HUDEP-2 (cell line): ENCODE results near the gene TTC39B.
"Not testable (repeated sequence)": the region's sequence is repeated elsewhere in the genome, so short reads cannot be mapped to it uniquely, and the experiment has no call there.

Experiments used
- DNase-seq, 76 experiments: peaks; one replicate each; lab custom pipeline; 2025; ENCODE audit not compliant: unreplicated experiment in 76 of 76; lab: John Stamatoyannopoulos, UW

TTC39B gene

GRCh38 chr9:15232706-15233280, 74.2 kb downstream of the TTC39B start:
- DNase-seq, result not testable (repeated sequence)

DNA sequence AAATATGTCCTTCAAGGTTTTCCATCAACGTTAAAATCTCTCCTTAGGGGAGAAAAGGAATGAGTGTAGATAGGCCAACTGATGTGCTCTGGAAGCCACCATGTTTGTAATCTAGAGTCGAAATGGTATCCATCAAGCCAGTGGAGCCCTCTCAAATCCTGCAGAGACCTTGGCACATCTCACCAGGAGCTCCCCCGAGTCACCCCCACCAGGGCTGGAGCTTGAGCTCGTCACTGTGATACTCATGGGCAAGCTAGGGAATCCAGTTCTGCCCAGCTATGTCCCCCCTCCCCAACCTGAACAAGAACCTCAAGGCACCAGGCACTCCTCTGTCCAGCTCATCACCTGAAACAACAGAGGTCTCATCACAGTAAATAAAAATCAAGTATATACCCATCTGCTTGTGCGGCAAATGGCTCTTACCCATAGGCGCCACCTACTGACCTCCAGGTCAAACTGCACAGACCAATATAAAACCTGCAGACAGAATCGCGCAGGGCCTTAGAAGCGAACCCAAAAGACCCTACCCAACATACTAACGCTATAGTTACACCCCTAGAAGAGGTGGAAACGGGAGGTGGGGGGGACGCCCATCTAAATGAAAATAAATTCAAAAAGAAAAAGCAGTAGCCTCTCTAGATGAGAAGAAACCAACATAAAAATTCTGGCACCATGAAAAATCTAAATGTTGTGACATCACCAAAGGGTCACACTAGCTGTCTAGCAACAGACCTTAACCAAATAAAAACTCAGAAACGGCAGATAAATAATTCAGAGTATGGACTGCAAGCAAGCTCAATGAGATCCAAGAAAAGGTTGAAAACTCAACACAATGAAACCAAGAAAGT, 75.0 kb downstream of the TTC39B start:
- DNase-seq, result peak in 14 of 76 experiments; percentile 1 to 29 (median 6)

GRCh38 chr9:15229409-15229808, 77.6 kb downstream of the TTC39B start:
- no peak for DNase-seq

GRCh38 chr9:15227491-15227890, 79.5 kb downstream of the TTC39B start:
- DNase-seq, result no peak

GRCh38 chr9:15225564-15226126, 81.4 kb downstream of the TTC39B start:
- DNase-seq, result no peak

DNA sequence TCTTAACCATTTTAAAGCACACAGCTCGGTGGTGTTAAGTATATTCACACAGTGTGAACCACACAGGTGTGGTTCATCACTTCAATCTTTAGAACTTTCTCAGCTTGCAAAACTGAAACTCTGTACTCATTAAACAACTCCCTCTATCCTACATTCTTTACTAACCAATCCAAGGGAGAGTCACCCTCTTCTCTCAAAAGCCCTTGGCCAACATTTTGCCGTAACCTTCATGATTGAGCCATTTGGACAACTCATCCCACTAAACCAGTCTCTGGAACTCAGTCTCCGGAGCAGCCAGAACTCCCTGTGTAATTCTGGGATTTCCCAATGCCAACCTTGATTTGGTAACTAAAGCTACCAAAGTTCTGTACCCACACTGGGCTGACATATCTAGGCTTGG, 84.7 kb downstream of the TTC39B start:
- no peak for DNase-seq

- DNase-seq, result no peak
These were observed 85.3 kb downstream of the TTC39B start for GRCh38 chr9:15221746-15222145.

GRCh38 chr9:15220658-15221318, 86.2 kb downstream of the TTC39B start:
- DNase-seq, result no peak

DNA sequence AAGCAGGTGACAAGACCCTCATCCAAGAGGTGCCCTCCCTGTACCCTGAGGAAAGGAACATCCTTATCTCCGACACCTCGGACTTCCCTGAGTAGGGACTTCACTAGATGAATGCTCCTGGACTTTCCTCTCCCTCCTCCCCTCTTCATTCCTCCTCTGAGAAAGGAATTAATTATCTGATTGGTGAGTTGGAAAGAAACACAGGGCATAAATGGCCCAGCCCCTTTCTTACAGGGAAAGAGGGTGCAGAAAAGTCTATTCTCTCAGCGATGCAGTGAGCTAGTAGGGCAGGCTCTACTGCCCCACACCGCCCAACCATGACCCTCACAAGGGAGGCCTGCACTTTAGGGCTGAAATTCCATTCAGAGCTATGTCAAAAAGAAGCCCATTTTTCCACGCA, 87.5 kb downstream of the TTC39B start:
- DNase-seq, result no peak

GRCh38 chr9:15218994-15219393, 88.0 kb downstream of the TTC39B start:
- no peak for DNase-seq

GRCh38 chr9:15213249-15213648, 93.8 kb downstream of the TTC39B start:
- no peak for DNase-seq

- no peak for DNase-seq
These were observed 95.1 kb downstream of the TTC39B start for GRCh38 chr9:15211815-15212495.

DNA sequence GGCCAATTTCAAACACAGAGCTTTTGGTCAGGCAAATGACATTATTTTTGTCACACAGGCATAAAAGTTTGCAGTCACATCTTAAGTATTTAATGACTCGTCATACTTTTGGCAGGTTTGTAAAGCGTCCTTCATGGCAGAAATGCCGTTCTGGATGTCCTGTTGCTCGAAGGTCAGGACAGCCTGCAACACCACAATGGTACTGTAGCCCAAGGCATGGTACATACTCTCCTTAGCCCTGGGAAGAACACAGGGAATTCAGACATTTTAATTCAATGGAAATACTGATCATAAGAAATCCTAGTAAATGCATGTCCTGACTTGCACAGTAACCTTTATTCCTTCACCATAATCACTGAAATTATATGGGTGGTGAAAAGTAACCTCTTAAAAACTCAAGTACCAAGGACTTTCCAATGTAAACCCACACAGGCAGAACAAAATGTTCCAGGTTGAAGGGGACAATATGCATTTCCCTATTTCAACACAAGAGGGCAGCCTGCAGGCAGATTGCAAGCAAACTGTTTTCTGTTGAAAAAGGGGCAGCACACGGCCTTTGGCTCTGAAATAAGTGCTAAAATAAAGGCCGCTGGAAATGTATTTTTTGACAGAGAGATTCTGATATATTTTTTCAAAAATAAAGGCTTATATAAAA, 95.7 kb downstream of the TTC39B start:
- DNase-seq, result peak in 45 of 76 experiments; percentile 1 to 73 (median 32)

DNA sequence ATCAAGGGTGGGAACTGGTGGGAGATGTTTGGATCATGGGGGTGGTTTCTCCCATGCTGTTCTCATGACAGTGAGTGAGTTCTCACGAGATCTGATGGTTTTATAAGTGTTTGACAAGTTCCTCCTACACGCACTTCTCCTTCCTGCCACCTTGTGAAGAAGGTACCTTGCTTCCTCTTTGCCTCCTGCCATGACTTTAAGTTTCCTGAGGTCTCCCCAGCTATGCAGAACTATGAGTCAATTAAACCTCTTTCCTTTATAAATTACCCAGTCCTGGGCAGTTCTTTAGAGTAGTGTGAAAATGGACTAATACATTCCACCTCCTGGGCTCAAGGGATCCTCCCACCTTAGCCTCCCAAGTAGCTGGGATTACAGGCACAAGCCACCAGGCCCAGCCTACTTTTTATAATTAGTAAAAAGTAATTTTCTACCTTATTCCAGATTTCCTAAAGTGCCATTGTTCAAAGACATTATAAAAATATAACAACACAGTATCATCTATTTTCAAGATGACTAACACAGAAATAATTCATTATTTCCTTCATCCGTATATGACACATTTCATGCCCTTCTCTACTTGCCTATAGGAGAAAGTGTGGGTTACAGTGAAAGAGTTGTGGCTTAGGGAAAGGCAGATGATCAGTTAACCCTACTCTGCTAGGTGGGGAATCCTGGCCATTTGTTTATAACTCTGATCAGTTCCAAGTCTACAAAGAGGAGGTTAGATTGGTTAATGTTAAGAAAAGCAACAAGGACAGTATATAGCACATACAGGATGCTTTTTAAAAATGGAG, 99.9 kb downstream of the TTC39B start:
- DNase-seq, result no peak

- DNase-seq, result no peak
These were observed 101.2 kb downstream of the TTC39B start for GRCh38 chr9:15205632-15206420.

DNA sequence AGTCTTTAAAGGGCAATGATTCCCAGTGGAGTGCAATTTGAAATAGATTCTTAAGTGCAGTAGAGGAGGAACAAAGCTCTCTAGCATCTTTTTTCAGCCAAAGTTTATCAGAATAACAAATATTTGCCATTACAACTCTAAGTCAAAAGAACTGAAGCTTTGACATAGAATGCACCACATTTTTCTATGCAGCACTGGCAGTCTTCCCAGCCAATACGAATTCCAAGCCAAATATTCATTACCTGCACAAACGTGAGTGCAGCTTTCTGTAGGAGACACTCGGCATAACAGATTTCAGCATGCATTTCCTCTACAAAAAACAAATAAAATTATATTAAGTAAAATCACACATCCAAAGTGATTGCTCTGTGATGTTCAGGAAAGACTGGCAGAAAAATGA, 103.4 kb downstream of the TTC39B start:
- no peak for DNase-seq

DNA sequence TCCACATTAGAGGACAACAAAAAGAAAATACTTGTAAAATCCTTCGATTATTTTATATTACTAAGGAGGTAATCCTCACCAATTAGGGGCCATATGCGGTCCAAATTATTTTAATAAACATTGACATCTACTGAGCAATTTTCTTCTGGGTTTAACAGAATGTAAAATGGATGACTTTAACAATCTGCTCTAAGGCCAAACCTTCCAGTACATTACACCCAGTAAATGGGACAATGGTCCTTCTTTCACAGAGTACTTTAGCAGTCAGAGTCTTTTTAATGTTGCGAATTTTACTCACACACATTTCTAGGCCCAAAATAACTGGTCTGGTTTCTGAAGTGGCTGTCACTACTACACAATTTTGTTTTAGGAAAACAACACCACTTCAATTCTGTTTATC, 106.9 kb downstream of the TTC39B start:
- no peak for DNase-seq

- no peak for DNase-seq
These were observed 114.2 kb downstream of the TTC39B start for GRCh38 chr9:15192856-15193255.

GRCh38 chr9:15191378-15191777, 115.6 kb downstream of the TTC39B start:
- no peak for DNase-seq
